Astrocyte of the spinal cord (primary cell): Measurements from ENCODE around the gene ZNF648.
"Not testable (repeated sequence)": the region's sequence is repeated elsewhere in the genome, so short reads cannot be mapped to it uniquely, and the experiment has no call there.

Experiments used
- DNase-seq: peaks from one replicate; pipeline ENCODE4 v3.0.0; 2011; ENCODE audit warnings: low read depth, low spot score
- H3K4me3 ChIP-seq: 2 replicates; pipeline ENCODE4 v1.5.1; 2011; ENCODE audit warnings: low read depth, mild to moderate bottlenecking, low read length, moderate library complexity
- CTCF ChIP-seq: IDR thresholded peaks from 2 replicates; pipeline ENCODE4 v1.5.1; 2012; ENCODE audit warnings: low read depth, mild to moderate bottlenecking, low read length, inconsistent platforms
- in situ Hi-C: cut with HindIII; loops from 2 replicates; pipeline ENCODE4 v1.10.0; 2017; ENCODE audit warnings: low sequenced_read_pairs

The ZNF648 gene

GRCh38 chr1:182052355-182052754 is 9.2 kb downstream of the ZNF648 start:
- TF ChIP-seq CTCF, result no peak
- no peak overlapping the region for H3K4me3 ChIP-seq
- in situ Hi-C loops, result no loop called here
- no peak for DNase-seq

- no peak overlapping the region for H3K4me3 ChIP-seq
- no peak for DNase-seq
- in situ Hi-C loops, result no loop called here
- TF ChIP-seq CTCF, result no peak
Measured at GRCh38 chr1:182051938-182052337, 9.6 kb downstream of the ZNF648 start.

GRCh38 chr1:182050481-182051448 is 10.7 kb downstream of the ZNF648 start:
- no peak for DNase-seq
- H3K4me3 ChIP-seq, result no peak overlapping the region
- in situ Hi-C loops, result no loop called here
- no peak for TF ChIP-seq CTCF

- no peak overlapping the region for H3K4me3 ChIP-seq
- no peak for DNase-seq
- no peak for TF ChIP-seq CTCF
- in situ Hi-C loops, result no loop called here
Measured at GRCh38 chr1:182048562-182048961, 12.9 kb downstream of the ZNF648 start.

GRCh38 chr1:182046763-182047162 is 14.7 kb downstream of the ZNF648 start:
- in situ Hi-C loops, result no loop called here
- no peak for TF ChIP-seq CTCF
- H3K4me3 ChIP-seq, result no peak overlapping the region
- DNase-seq, result no peak

GRCh38 chr1:182045481-182045880 is 16.0 kb downstream of the ZNF648 start:
- H3K4me3 ChIP-seq, DNase-seq, in situ Hi-C loops: not testable (repeated sequence)

- in situ Hi-C loops, result no loop called here
Measured at GRCh38 chr1:182041615-182042014, 19.9 kb downstream of the ZNF648 start.

More at GRCh38 chr1:182041615-182042014, 19.9 kb downstream of the ZNF648 start:
- no peak for DNase-seq
- H3K4me3 ChIP-seq, result no peak overlapping the region
- no peak for TF ChIP-seq CTCF
